Measurements from ENCODE around the gene ADGRV1. TPM values are rescaled to one million over a fixed set of nuclear protein-coding genes. Genes with fewer than 3 reads are reported as not detected.

Gene ADGRV1
- total and polyA plus RNA-seq, 9 of the 15 experiments (the other 6 are each of a cell fraction or from before 2014, with no cell fraction given), result 21.7 to 156 (median 58.2) TPM

GRCh38 chr5:90888511-90889324 is 330.1 kb downstream of the ADGRV1 start:
- H3K4me3 ChIP-seq, result no peak overlapping the region
- DNase-seq (ENCODE audit: extremely low read depth in 1 of 4, low spot score in 3 of 4) (no peak), FAIRE-seq (no peak), ATAC-seq (peak; percentile 27; the same call in 2 of the 3 replicates)
- H3K9me3 ChIP-seq (replicated peaks; ENCODE audit: control insufficient read depth, insufficient read depth, low read depth, low read length), result no peaks in the 10 kb centered on the region
- H3K36me3 ChIP-seq (ENCODE audit: control insufficient read depth, insufficient read depth, low read length), result peaks cover 10% of the 10 kb centered on the region; the same call in 2 of the 3 replicates
- ChIA-PET POLR2A (interaction anchor here (0.6 kb wide), 1 partner anchor 202 kb away, joined by 3 read pairs; no protein-coding TSS in a partner anchor), CTCF (ENCODE audit: low intra/inter-chr PET ratio) (no interaction called here)
- 100% methylated on average over 1 of the region's 1 CpG for WGBS (ENCODE audit: insufficient coverage, low coverage, missing lambda C conversion rate)
- intact Hi-C loops (cut with micrococcal nuclease) (no loop called here), in situ Hi-C loops (cut with MboI) (no loop called here)
- TF ChIP-seq ZFP1 (CRISPR knock-in tag; IDR thresholded peaks at IDR 0.05) (no peak), SMARCE1 (IDR thresholded peaks at IDR 0.05) (peak; percentile 20; the same call in 1 of the 2 replicates), MAFG (tag; conservative IDR thresholded peaks at IDR 0.05) (peak; percentile 55), FOSL1 (tag; conservative IDR thresholded peaks at IDR 0.05) (peak; percentile 74), ZNF316 (IDR thresholded peaks at IDR 0.05) (peak; percentile 64), TEAD4 (IDR thresholded peaks at IDR 0.05; ENCODE audit: low read length) (peak; percentile 58), TEAD4 (CRISPR knock-in tag; IDR thresholded peaks at IDR 0.05; ENCODE audit: borderline replicate concordance) (no peak), SMARCA4 (IDR thresholded peaks at IDR 0.05) (0 out of 2 replicates have a peak, but pooled peaks have one; percentile 23), PPARD (CRISPR knock-in tag; IDR thresholded peaks at IDR 0.05) (no peak), TAL1 (IDR thresholded peaks at IDR 0.05) (peak; percentile 51), TFAM (CRISPR knock-in tag; conservative IDR thresholded peaks at IDR 0.05) (no peak), ARID1B (IDR thresholded peaks at IDR 0.05) (peak; percentile 50), C11orf30 (IDR thresholded peaks at IDR 0.05; ENCODE audit: low read depth) (peak; percentile 52; the same call in 1 of the 2 replicates), DPF2 (IDR thresholded peaks at IDR 0.05) (peak; percentile 34; the same call in 1 of the 2 replicates), SPI1 (IDR thresholded peaks at IDR 0.05; ENCODE audit: borderline replicate concordance, low read depth, low read length) (no peak), TCF3 (CRISPR knock-in tag; IDR thresholded peaks at IDR 0.05) (peak; percentile 29; the same call in 1 of the 2 replicates), MAFF (IDR thresholded peaks at IDR 0.05; ENCODE audit: low read length) (peak; percentile 1; the same call in 1 of the 2 replicates), CBFA2T2 (conservative IDR thresholded peaks at IDR 0.05) (0 out of 2 replicates have a peak, but pooled peaks have one; percentile 37), SOX6 (IDR thresholded peaks at IDR 0.05) (peak; percentile 54), MTA2 (IDR thresholded peaks at IDR 0.05; ENCODE audit: low read depth) (peak; percentile 22; the same call in 1 of the 2 replicates), CBFA2T3 (IDR thresholded peaks at IDR 0.05) (peak; percentile 69)
- no peak overlapping the region for H3K9ac ChIP-seq (ENCODE audit: insufficient read depth in 1 of 2, low read depth in 2 of 2, low read length in 2 of 2)
- H3K4me1 ChIP-seq (replicated peaks in 1 of 2; ENCODE audit: control insufficient read depth in 2 of 2, insufficient read depth in 2 of 2, low read length in 2 of 2), result peaks cover 0 to 4% of the 10 kb centered on the region in 2 experiments; a peak in 1 of 5 replicates
- no peak overlapping the region for H3K27ac ChIP-seq (ENCODE audit: extremely low read depth, low read depth, low read length)
- H3K27me3 ChIP-seq (ENCODE audit: control insufficient read depth in 2 of 2, insufficient read depth in 2 of 2, low read length in 2 of 2), result no peaks in the 10 kb centered on the region
- H3K79me2 ChIP-seq (ENCODE audit: control insufficient read depth, insufficient read depth, low read length), result no peaks in the 10 kb centered on the region
- no peaks in the 10 kb centered on the region for H4K20me1 ChIP-seq (replicated peaks; ENCODE audit: control insufficient read depth, insufficient read depth, low read length)
- no peak overlapping the region for H3K4me2 ChIP-seq (ENCODE audit: insufficient read depth, low read length)
- no TSS peak for BruUV-seq (replicated peaks)
- peaks cover 3% of the 10 kb centered on the region for H3K9me1 ChIP-seq (ENCODE audit: control insufficient read depth, insufficient read depth, low read length)
- no peak overlapping the region for H2AFZ ChIP-seq (ENCODE audit: low read depth, low read length)

All from K562 (cell line).